ENCODE data around the gene STPG3.

- TF ChIP-seq FOS (IDR thresholded peaks at IDR 0.05; ENCODE audit: low read depth, low read length) (no peak), CTCF (conservative IDR thresholded peaks at IDR 0.05; ENCODE audit: low read depth, low read length) (no peak), BHLHE40 (IDR thresholded peaks at IDR 0.05; ENCODE audit: low read depth, low read length) (no peak), POLR2A (IDR thresholded peaks at IDR 0.05; ENCODE audit: low read depth, low read length) (no peak), MAFK (IDR thresholded peaks at IDR 0.05; ENCODE audit: low read depth, low read length) (no peak), RFX5 (IDR thresholded peaks at IDR 0.05; ENCODE audit: low read depth, low read length) (no peak), MXI1 (IDR thresholded peaks at IDR 0.05; ENCODE audit: borderline replicate concordance, low read depth, low read length) (no peak), CEBPB (IDR thresholded peaks at IDR 0.05; ENCODE audit: low read depth, low read length) (no peak), RAD21 (IDR thresholded peaks at IDR 0.05; ENCODE audit: low read length) (no peak)
Observed at GRCh38 chr9:137273095-137273490, 22.0 kb downstream of the STPG3 start.

All from IMR-90 (cell line).